IMR-90 (cell line): Measurements from ENCODE around the gene NOS3. TPM values are rescaled to one million over a fixed set of nuclear protein-coding genes. Genes with fewer than 3 reads are reported as not detected.

Source experiments
- ATAC-seq: fragments of 200-7000 bp; cut with Tn5 transposase; 2 replicates; pipeline ENCODE4 v1.9.1; 2020; ENCODE audit warnings: low read depth, mild to moderate bottlenecking, moderate library complexity
- BruUV-seq: library from RNA; stranded (reverse); fragments of 400-500 nt; replicated peaks from 2 replicates; lab custom pipeline; 2021; lab: Mats Ljungman, UMichigan
- CTCF ChIA-PET: fragments of 300-600 bp; formaldehyde crosslinking; extraction: SDS; loops from one replicate; lab custom pipeline; 2021; ENCODE audit warnings: antibody characterized with exemption; lab: Yijun Ruan, JAX
- POLR2A ChIA-PET: fragments of 300-600 bp; sonication (Branson Sonifier 250); formaldehyde crosslinking; loops from one replicate; lab custom pipeline; 2022; ENCODE audit warnings: antibody characterized with exemption; ENCODE audit not compliant: unreplicated experiment; lab: Charles Lee
- DNase-seq: peaks from one replicate; pipeline ENCODE4 v3.0.0; 2013
- H2AFZ ChIP-seq: replicated peaks from 2 replicates; pipeline ENCODE3; 2013; ENCODE audit warnings: low read length, mild to moderate bottlenecking; ENCODE audit not compliant: poor library complexity
- H2AK5ac ChIP-seq: 2 replicates; pipeline ENCODE4 v1.6.1; 2013; ENCODE audit warnings: low read depth, low read length, inconsistent platforms
- H2AK9ac ChIP-seq: replicated peaks from 2 replicates; pipeline ENCODE3; 2013; ENCODE audit warnings: mild to moderate bottlenecking, low read depth, low read length, moderate library complexity; ENCODE audit not compliant: poor library complexity
- H2BK120ac ChIP-seq: 2 replicates; pipeline ENCODE4 v1.6.1; 2013; ENCODE audit warnings: low read depth, low read length, inconsistent platforms
- H2BK15ac ChIP-seq: 3 replicates; pipeline ENCODE4 v1.6.1; 2013; ENCODE audit warnings: low read depth, low read length, inconsistent platforms
- H2BK20ac ChIP-seq: 2 replicates; pipeline ENCODE4 v1.6.1; 2013; ENCODE audit warnings: low read depth, mild to moderate bottlenecking, inconsistent platforms, low read length, moderate library complexity
- H2BK5ac ChIP-seq: 2 replicates; pipeline ENCODE4 v1.6.1; 2013; ENCODE audit warnings: mild to moderate bottlenecking, low read depth, low read length, inconsistent platforms; ENCODE audit not compliant: poor library complexity, severe bottlenecking
- H3K14ac ChIP-seq: replicated peaks from 2 replicates; pipeline ENCODE4 v1.6.1; 2013; ENCODE audit warnings: low read depth, low read length, inconsistent platforms
- H3K18ac ChIP-seq: 2 replicates; pipeline ENCODE4 v1.6.1; 2013; ENCODE audit warnings: low read depth, low read length, control low read depth
- H3K23ac ChIP-seq: 2 replicates; pipeline ENCODE4 v1.6.1; 2013; ENCODE audit warnings: low read depth, low read length, inconsistent platforms
- H3K27ac ChIP-seq: 2 replicates; pipeline ENCODE4 v1.5.1; 2013; ENCODE audit warnings: mild to moderate bottlenecking, control low read depth, low read length; ENCODE audit not compliant: insufficient read depth
- H3K27me3 ChIP-seq: 2 replicates; pipeline ENCODE4 v1.6.1; 2013; ENCODE audit warnings: low read length; ENCODE audit not compliant: control insufficient read depth, insufficient read depth
- H3K36me3 ChIP-seq: 2 replicates; pipeline ENCODE4 v1.6.1; 2013; ENCODE audit warnings: low read length, mixed read lengths; ENCODE audit not compliant: control insufficient read depth, insufficient read depth
- H3K4ac ChIP-seq: 2 replicates; pipeline ENCODE4 v1.6.1; 2013; ENCODE audit warnings: low read depth, low read length, inconsistent platforms
- H3K4me1 ChIP-seq: 2 replicates; pipeline ENCODE4 v1.6.1; 2013; ENCODE audit warnings: low read length, mixed read lengths; ENCODE audit not compliant: control insufficient read depth, insufficient read depth
- H3K4me2 ChIP-seq: 2 replicates; pipeline ENCODE4 v1.6.1; 2013; ENCODE audit warnings: low read depth, mild to moderate bottlenecking, control low read depth, low read length, moderate library complexity
- H3K4me3 ChIP-seq: 2 replicates; pipeline ENCODE4 v1.5.1; 2013; ENCODE audit warnings: low read depth, mild to moderate bottlenecking, control low read depth, low read length, moderate library complexity; ENCODE audit not compliant: insufficient read depth
- H3K56ac ChIP-seq: 2 replicates; pipeline ENCODE4 v1.6.1; 2013; ENCODE audit warnings: low read length, inconsistent platforms; ENCODE audit not compliant: insufficient read depth; ENCODE audit errors: extremely low read depth
- H3K79me1 ChIP-seq, 2 experiments: 2 replicates each; pipeline ENCODE4 v1.6.1; 2013; ENCODE audit warnings: low read length in 2 of 2, inconsistent platforms in 1 of 2, low read depth in 1 of 2
- H3K9ac ChIP-seq: 2 replicates; pipeline ENCODE4 v1.6.1; 2013; ENCODE audit warnings: low read depth, low read length, control low read depth
- H3K9me1 ChIP-seq: 2 replicates; pipeline ENCODE4 v1.6.1; 2013; ENCODE audit warnings: low read length, inconsistent platforms; ENCODE audit not compliant: insufficient read depth
- H3K9me3 ChIP-seq: 2 replicates; pipeline ENCODE4 v1.6.1; 2013; ENCODE audit warnings: low read length; ENCODE audit not compliant: control insufficient read depth, insufficient read depth
- H4K20me1 ChIP-seq: 2 replicates; pipeline ENCODE4 v1.6.1; 2013; ENCODE audit warnings: low read length, inconsistent platforms; ENCODE audit not compliant: insufficient read depth
- H4K5ac ChIP-seq: 2 replicates; pipeline ENCODE4 v1.6.1; 2013; ENCODE audit warnings: mild to moderate bottlenecking, low read depth, low read length, control low read depth
- H4K8ac ChIP-seq, 2 experiments: 2 replicates each; pipeline ENCODE4 v1.6.1; 2013; ENCODE audit warnings: low read depth in 2 of 2, low read length in 2 of 2, control low read depth in 1 of 2, inconsistent platforms in 1 of 2
- H4K91ac ChIP-seq: 2 replicates; pipeline ENCODE4 v1.6.1; 2013; ENCODE audit warnings: low read depth, low read length, inconsistent platforms; ENCODE audit not compliant: insufficient read depth
- CEBPB ChIP-seq: IDR thresholded peaks from 2 replicates; pipeline ENCODE4 v1.6.1; 2012; ENCODE audit warnings: low read depth, low read length, improper control_type of control experiment
- CTCF ChIP-seq: conservative IDR thresholded peaks from 2 replicates; pipeline ENCODE4 v1.5.1; 2012; ENCODE audit warnings: mild to moderate bottlenecking, low read depth, low read length, improper control_type of control experiment
- FOS ChIP-seq: fragments of 150-350 bp; IDR thresholded peaks from 2 replicates; pipeline ENCODE4 v1.6.1; 2016; ENCODE audit warnings: low read depth, low read length
- MAFK ChIP-seq: IDR thresholded peaks from 2 replicates; pipeline ENCODE4 v1.6.1; 2012; ENCODE audit warnings: low read depth, low read length, improper control_type of control experiment
- MAZ ChIP-seq: IDR thresholded peaks from 2 replicates; pipeline ENCODE4 v1.6.1; 2012; ENCODE audit warnings: low read depth, mild to moderate bottlenecking, low read length, improper control_type of control experiment, moderate library complexity, borderline replicate concordance
- MXI1 ChIP-seq: IDR thresholded peaks from 2 replicates; pipeline ENCODE4 v1.6.1; 2012; ENCODE audit warnings: low read depth, mild to moderate bottlenecking, low read length, moderate library complexity, borderline replicate concordance
- RAD21 ChIP-seq: IDR thresholded peaks from 2 replicates; pipeline ENCODE4 v1.6.1; 2012; ENCODE audit warnings: low read length, improper control_type of control experiment
- RCOR1 ChIP-seq: IDR thresholded peaks from 2 replicates; pipeline ENCODE4 v1.6.1; 2012; ENCODE audit warnings: mild to moderate bottlenecking, low read length, improper control_type of control experiment; ENCODE audit not compliant: insufficient replicate concordance
- RFX5 ChIP-seq: IDR thresholded peaks from 2 replicates; pipeline ENCODE4 v1.8.0; 2012; ENCODE audit warnings: low read depth, mild to moderate bottlenecking, low read length, moderate library complexity
- USF2 ChIP-seq: fragments of 150-350 bp; IDR thresholded peaks from 2 replicates; pipeline ENCODE4 v1.6.1; 2017; ENCODE audit warnings: mild to moderate bottlenecking, antibody characterized with exemption, low read length, low read depth
- WGBS, 2 experiments: methylation state at CpG; one replicate each; pipeline versions ENCODE4 v1.1.5 to v1.1.7; 2013; ENCODE audit warnings: missing lambda C conversion rate in 2 of 2; ENCODE audit not compliant: insufficient read length in 1 of 2; ENCODE audit errors: extremely low coverage in 2 of 2; 5-methylcytosine and 5-hydroxymethylcytosine counted together
- dilution Hi-C: fragments of 300-500 bp; cut with HindIII; formaldehyde crosslinking; loops from one replicate; pipeline ENCODE4 v1.14.3; 2018; ENCODE audit warnings: low sequenced_read_pairs; ENCODE audit not compliant: unreplicated experiment
- in situ Hi-C: fragments of 300-500 bp; cut with MboI; formaldehyde crosslinking; loops from 3 replicates; pipeline ENCODE4 v1.14.3; 2019; ENCODE audit warnings: low sequenced_read_pairs, inconsistent platforms, mixed read lengths
- intact Hi-C: fragments of 100-400 bp; cut with micrococcal nuclease; formaldehyde crosslinking; loops from 2 replicates; pipeline ENCODE4 v1.10.0; 2022
- polyA plus RNA-seq, 3 experiments: library from polyadenylated mRNA; depleted of rRNA; stranded (reverse); fragments of >200 nt; gene quantifications; 2 replicates each; pipeline ENCODE4 v1.2.3, GENCODE V29; 2012; ENCODE audit warnings: low replicate concordance in 1 of 3
- total RNA-seq: library from RNA; depleted of rRNA; stranded (reverse); fragments of >200 nt; gene quantifications from 2 replicates; pipeline ENCODE4 v1.2.3, GENCODE V29; 2012

NOS3 gene
- total and polyA plus RNA-seq, 2 of the 4 experiments (the other 2 are of a cell fraction): 0.72 to 2.0 TPM

GRCh38 chr7:151010307-151011096 lies 19.7 kb downstream of the NOS3 start (continued):
- TF ChIP-seq CTCF: no peak

GRCh38 chr7:151011097-151011409 lies 20.2 kb downstream of the NOS3 start:
- no CpG with 5 or more reads among the region's 1 CpG for WGBS, 2 experiments
- ChIA-PET CTCF (interaction anchor here (1.1 kb wide), 1 partner anchor 17 kb away, joined by 3 read pairs; the partner anchor contains the start of gene ABCB8), POLR2A (no interaction called here)
- DNase-seq: no peak
- no peak overlapping the region for H2AFZ ChIP-seq
- no peak overlapping the region for H3K9ac ChIP-seq
- H3K14ac ChIP-seq: no peak overlapping the region
- peaks cover 9% of the 10 kb centered on the region; the same call in 1 of the 2 replicates for H3K4me1 ChIP-seq
- no peak for ATAC-seq
- no peak overlapping the region for H2AK5ac ChIP-seq
- H3K4ac ChIP-seq: no peak overlapping the region
- no peaks in the 10 kb centered on the region for H4K20me1 ChIP-seq
- no peak overlapping the region for H2BK5ac ChIP-seq
- no peak overlapping the region for H4K91ac ChIP-seq
- no peaks in the 10 kb centered on the region for H3K36me3 ChIP-seq
- no peak overlapping the region for H3K4me2 ChIP-seq
- H3K9me3 ChIP-seq: no peaks in the 10 kb centered on the region
- H4K8ac ChIP-seq: no peak overlapping the region
- H2AK9ac ChIP-seq: peak overlapping the region; percentile 9
- H3K27ac ChIP-seq: no peak overlapping the region
- H4K5ac ChIP-seq: no peak overlapping the region; the same call in 1 of the 2 replicates
- intact Hi-C loops (loop anchor here (5.0 kb wide), 1 partner anchor 101 kb away; no protein-coding TSS in a partner anchor), in situ Hi-C loops (no loop called here), dilution Hi-C loops (no loop called here)
- no TSS peak for BruUV-seq
- no peak overlapping the region for H3K56ac ChIP-seq
- H2BK120ac ChIP-seq: no peak overlapping the region
- no peaks in the 10 kb centered on the region for H3K79me1 ChIP-seq
- H3K4me3 ChIP-seq: no peak overlapping the region
- H3K9me1 ChIP-seq: no peaks in the 10 kb centered on the region
- H2BK20ac ChIP-seq: no peak overlapping the region
- H3K18ac ChIP-seq: no peak overlapping the region
- H3K23ac ChIP-seq: 0 out of 2 replicates have a peak overlapping the region, but pooled peaks have one; percentile 33
- peaks cover 13% of the 10 kb centered on the region; the same call in 1 of the 2 replicates for H3K27me3 ChIP-seq
- H2BK15ac ChIP-seq: 0 out of 3 replicates have a peak overlapping the region, but pooled peaks have one; percentile 15
- TF ChIP-seq CEBPB: no peak
- no peak for TF ChIP-seq CTCF
- no peak for TF ChIP-seq MAFK
- no peak for TF ChIP-seq RAD21
- TF ChIP-seq MXI1: no peak
- no peak for TF ChIP-seq RCOR1
- no peak for TF ChIP-seq FOS
- TF ChIP-seq MAZ: no peak
- no peak for TF ChIP-seq RFX5
- TF ChIP-seq USF2: no peak
